ENCODE data around the gene OR7A17. TPM values are rescaled to one million over a fixed set of nuclear protein-coding genes. Genes with fewer than 3 reads are reported as not detected.

OR7A17 gene
- not detected for total RNA-seq (2021; ENCODE audit: unreplicated experiment)
- not detected for polyA plus RNA-seq (2012; ENCODE audit: insufficient read length)
- not detected for Bru-seq, nascent RNA
- BruChase-seq, experiment 1, labeled RNA remaining after a 2-hour chase = not detected
- BruChase-seq, experiment 2, labeled RNA remaining after a 6-hour chase = not detected
- long read RNA-seq = 0 reads

GRCh38 chr19:14886032-14886431, at the start of gene OR7A17:
TSS of gene OR7A17 (minus strand) at chr19:14886132. CDS start at chr19:14881355, 4,777 bp downstream.
- H3K4me3 ChIP-seq (ENCODE audit: low read depth in 2 of 2, low read length in 2 of 2) = no peak within 1 kb of the TSS
- no peaks in the 10 kb centered on the region for H3K36me3 ChIP-seq (ENCODE audit: control insufficient read depth, insufficient read depth, low read length)
- ATAC-seq (no peak), DNase-seq (ENCODE audit: low read depth, low spot score) (no peak)
- H3K27me3 ChIP-seq (ENCODE audit: control insufficient read depth, insufficient read depth, low read length) = no peaks in the 10 kb centered on the region; the same call in 1 of the 2 replicates
- ChIA-PET POLR2A (no interaction called here), CTCF (no interaction called here)
- no TSS peak for BruUV-seq (replicated peaks)
- no peaks in the 10 kb centered on the region for H3K4me1 ChIP-seq (ENCODE audit: control insufficient read depth, insufficient read depth, low read length)
- TF ChIP-seq CTCF (IDR thresholded peaks at IDR 0.05) = no peak
- TF ChIP-seq REST (IDR thresholded peaks at IDR 0.05; ENCODE audit: insufficient read depth in 1 of 2, low read depth in 2 of 2, low read length in 1 of 2) = no peak
- no peak for TF ChIP-seq TCF7L2 (IDR thresholded peaks at IDR 0.05; ENCODE audit: low read depth, low read length)
- no peak for TF ChIP-seq POLR2AphosphoS5 (IDR thresholded peaks at IDR 0.05; ENCODE audit: low read depth, low read length)
- no peak for TF ChIP-seq SIN3A (IDR thresholded peaks at IDR 0.05; ENCODE audit: borderline replicate concordance, insufficient read depth, low read depth, low read length)
- H3K9me3 ChIP-seq (ENCODE audit: control insufficient read depth, insufficient read depth, low read depth, low read length) = no peaks in the 10 kb centered on the region; the same call in 1 of the 2 replicates
- intact Hi-C loops (cut with micrococcal nuclease; ENCODE audit: unreplicated experiment) = loop anchor here (5.0 kb wide), 1 partner anchor 99 kb away; no protein-coding TSS in a partner anchor
- in situ Hi-C loops (cut with HindIII; ENCODE audit: low pct_unique_long_range_greater_than_20kb, low sequenced_read_pairs) = no loop called here
- no peak within 1 kb of the TSS for H3K27ac ChIP-seq (ENCODE audit: low read length)

- in situ Hi-C loops (cut with HindIII; ENCODE audit: low pct_unique_long_range_greater_than_20kb, low sequenced_read_pairs) (no loop called here), intact Hi-C loops (cut with micrococcal nuclease; ENCODE audit: unreplicated experiment) (no loop called here)
- Histone ChIP-seq H3K4me1 (ENCODE audit: control insufficient read depth, insufficient read depth, low read length) (no peaks in the 10 kb centered on the region), H3K9me3 (ENCODE audit: control insufficient read depth, insufficient read depth, low read depth, low read length) (no peaks in the 10 kb centered on the region), H3K27me3 (ENCODE audit: control insufficient read depth, insufficient read depth, low read length) (no peaks in the 10 kb centered on the region), H3K4me3 (ENCODE audit: low read depth in 2 of 2, low read length in 2 of 2) (no peak overlapping the region), H3K27ac (ENCODE audit: low read length) (no peak overlapping the region), H3K36me3 (ENCODE audit: control insufficient read depth, insufficient read depth, low read length) (no peaks in the 10 kb centered on the region)
- ATAC-seq (no peak), DNase-seq (ENCODE audit: low read depth, low spot score) (no peak)
- TF ChIP-seq TCF7L2 (IDR thresholded peaks at IDR 0.05; ENCODE audit: low read depth, low read length) (no peak), CTCF (IDR thresholded peaks at IDR 0.05) (no peak), POLR2AphosphoS5 (IDR thresholded peaks at IDR 0.05; ENCODE audit: low read depth, low read length) (no peak), SIN3A (IDR thresholded peaks at IDR 0.05; ENCODE audit: borderline replicate concordance, insufficient read depth, low read depth, low read length) (no peak), REST (IDR thresholded peaks at IDR 0.05; ENCODE audit: insufficient read depth in 1 of 2, low read depth in 2 of 2, low read length in 1 of 2) (no peak)
- ChIA-PET CTCF (no interaction called here), POLR2A (no interaction called here)
- no TSS peak for BruUV-seq (replicated peaks)
Measured at GRCh38 chr19:14933506-14933905, 47.6 kb upstream of the OR7A17 start.

Data from Panc1 (cell line).